Body of pancreas (tissue), 4 donors: ENCODE results near the gene A3GALT2.

Experiments
- CTCF ChIP-seq, 7 experiments: fragments of 450-650 bp in 4 of 7; fragments of 200-600 bp in 3 of 7; sonication (generic) in 3 of 7; IDR thresholded peaks; one replicate each; pipeline ENCODE4 v1.5.1; 2016 to 2019; ENCODE audit warnings: antibody characterized with exemption in 7 of 7
- POLR2A ChIP-seq, 3 donors: fragments of 450-650 bp; IDR thresholded peaks; one replicate each; pipeline ENCODE4 v1.6.1; 2016; ENCODE audit warnings: antibody characterized with exemption in 3 of 3, mild to moderate bottlenecking in 2 of 3

DNA sequence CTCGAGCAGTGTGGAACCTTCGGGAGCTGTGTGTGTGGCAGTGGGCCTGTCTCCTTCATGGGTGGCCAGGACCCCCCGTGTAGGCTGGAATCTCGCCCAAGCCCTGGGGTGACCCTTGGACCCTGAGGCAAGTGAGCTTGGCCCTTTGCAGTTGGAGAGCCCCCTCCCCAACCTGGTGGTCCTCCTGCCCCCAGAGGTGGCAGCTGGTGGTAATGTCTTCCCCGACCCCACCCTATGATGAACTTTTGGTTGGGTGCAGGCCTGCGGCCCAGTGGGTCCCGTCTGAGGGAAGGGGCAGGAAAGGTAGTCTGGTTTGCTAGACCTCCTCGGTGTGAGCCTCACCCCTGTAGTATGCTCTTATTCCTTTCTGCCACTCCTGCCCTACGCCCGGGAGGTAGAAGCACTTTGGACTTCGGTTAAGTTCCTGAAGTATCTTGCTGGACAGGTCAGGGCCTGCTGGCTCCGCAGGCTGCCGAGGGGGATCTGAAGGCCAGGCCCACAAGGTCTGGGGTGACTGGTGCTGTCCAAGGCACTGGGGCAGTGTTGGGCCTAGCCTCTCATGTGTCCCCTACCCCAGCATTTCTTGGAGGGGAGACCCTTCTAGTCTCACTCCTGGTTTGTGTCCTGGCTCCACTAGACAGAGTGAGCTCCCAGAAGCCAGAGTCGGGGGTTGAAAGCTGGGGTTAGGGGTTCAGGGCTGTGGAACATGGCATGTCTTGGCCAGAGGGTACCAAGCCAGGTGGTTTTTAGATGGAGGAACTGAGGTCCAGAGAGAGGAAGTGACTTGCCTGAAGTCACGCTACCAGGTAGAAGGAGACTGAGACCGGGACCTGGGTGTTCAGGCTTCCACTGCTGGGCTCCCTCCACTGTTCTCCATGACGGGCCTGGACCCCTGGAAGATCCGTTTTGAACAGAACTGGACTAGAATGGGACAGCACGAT lies 62.9 kb downstream of the A3GALT2 start:
- TF ChIP-seq CTCF (IDR thresholded peaks at IDR 0.05) (no peak), POLR2A (IDR thresholded peaks at IDR 0.05) (no peak)
